ENCODE measurements around the gene PWWP2B.

Gene PWWP2B

DNA sequence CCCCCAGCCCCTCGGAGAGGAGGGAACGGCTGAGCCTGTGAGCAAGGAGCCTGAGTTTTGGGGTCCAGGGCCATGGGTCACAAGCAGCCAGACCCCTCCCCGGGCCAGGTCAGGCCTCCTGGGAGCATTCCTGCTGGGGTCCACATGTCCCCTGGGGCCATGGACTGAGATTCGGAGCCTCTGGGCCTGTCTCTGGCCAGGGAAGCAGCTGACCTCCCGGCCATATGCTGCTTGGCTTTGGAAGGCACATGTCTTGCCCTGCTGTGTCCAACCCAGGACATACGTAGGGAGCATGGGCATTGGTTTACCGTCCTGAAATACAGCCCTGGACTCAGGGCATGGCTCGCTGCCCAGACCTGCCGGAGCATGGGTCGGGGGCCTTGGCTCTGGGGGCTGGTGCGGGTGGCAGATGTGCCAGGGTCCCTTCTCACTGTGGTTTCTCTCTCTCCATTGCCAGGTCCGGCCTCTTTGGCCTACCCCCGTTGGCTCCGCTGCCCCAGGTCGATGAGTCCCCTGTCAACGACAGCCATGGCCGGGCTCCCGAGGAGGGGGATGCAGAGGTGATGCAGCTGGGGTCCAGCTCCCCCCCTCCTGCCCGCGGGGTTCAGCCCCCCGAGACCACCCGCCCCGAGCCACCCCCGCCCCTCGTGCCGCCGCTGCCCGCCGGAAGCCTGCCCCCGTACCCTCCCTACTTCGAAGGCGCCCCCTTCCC is 7.3 kb downstream of the PWWP2B start:
- TF ChIP-seq, protein P1, sequence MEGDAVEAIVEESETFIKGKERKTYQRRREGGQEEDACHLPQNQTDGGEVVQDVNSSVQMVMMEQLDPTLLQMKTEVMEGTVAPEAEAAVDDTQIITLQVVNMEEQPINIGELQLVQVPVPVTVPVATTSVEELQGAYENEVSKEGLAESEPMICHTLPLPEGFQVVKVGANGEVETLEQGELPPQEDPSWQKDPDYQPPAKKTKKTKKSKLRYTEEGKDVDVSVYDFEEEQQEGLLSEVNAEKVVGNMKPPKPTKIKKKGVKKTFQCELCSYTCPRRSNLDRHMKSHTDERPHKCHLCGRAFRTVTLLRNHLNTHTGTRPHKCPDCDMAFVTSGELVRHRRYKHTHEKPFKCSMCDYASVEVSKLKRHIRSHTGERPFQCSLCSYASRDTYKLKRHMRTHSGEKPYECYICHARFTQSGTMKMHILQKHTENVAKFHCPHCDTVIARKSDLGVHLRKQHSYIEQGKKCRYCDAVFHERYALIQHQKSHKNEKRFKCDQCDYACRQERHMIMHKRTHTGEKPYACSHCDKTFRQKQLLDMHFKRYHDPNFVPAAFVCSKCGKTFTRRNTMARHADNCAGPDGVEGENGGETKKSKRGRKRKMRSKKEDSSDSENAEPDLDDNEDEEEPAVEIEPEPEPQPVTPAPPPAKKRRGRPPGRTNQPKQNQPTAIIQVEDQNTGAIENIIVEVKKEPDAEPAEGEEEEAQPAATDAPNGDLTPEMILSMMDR (IDR thresholded peaks at IDR 0.05; ENCODE audit: low read length, missing control alignments): no peak
- DNase-seq (ENCODE audit: low read depth): no peak
- H3K4me3 ChIP-seq (replicated peaks; ENCODE audit: low read depth, low read length): no peak overlapping the region

DNA sequence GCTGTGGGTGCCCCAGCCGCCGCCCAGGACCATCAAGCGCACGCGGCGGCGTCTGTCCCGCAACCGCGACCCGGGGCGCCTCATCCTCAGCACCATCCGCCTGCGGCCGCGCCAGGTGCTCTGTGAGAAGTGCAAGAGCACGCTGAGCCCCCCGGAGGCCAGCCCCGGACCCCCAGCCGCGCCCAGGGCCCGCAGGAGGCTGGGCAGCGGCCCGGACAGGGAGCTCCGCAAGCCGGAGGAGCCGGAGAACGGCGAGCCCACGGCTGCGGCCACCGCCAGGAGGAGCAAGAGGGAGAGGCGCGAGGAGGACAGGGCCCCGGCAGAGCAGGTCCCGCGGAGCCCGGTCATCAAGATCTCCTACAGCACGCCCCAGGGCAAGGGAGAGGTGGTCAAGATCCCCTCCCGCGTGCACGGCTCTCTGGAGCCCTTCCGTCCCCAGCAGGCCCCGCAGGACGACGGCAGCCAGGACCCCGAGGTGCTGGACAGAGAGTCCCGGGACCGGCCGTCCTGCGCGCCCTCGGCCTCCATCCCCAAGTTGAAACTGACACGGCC is 8.0 kb downstream of the PWWP2B start:
- TF ChIP-seq, protein P1 (IDR thresholded peaks at IDR 0.05; ENCODE audit: low read length, missing control alignments): no peak
- no peak overlapping the region for H3K4me3 ChIP-seq (replicated peaks; ENCODE audit: low read depth, low read length)
- no peak for DNase-seq (ENCODE audit: low read depth)

DNA sequence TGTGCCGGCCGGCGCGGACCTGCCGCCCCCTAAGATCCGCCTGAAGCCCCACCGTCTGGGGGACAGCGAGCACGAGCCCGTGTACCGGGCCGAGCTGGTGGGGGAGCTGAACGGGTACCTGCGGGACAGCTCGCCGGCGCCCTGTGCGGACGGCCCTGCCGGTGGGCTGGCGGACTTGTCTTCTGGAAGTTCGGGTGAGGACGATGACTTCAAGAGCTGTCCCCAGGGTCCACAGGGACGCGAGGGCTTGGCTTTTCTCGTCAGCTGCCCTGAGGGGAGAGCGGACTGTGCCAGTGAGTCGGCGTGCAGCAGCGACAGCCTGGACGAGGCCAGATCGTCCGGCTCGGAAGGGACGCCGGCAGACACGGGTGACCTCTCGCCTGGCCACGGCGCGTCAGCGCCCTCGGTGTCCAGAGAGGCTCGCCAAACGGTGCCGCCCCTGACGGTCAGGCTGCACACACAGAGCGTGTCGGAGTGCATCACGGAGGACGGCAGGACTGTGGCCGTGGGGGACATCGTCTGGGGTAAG is 8.5 kb downstream of the PWWP2B start:
- DNase-seq (ENCODE audit: low read depth): no peak
- no peak overlapping the region for H3K4me3 ChIP-seq (replicated peaks; ENCODE audit: low read depth, low read length)
- TF ChIP-seq, protein P1 (IDR thresholded peaks at IDR 0.05; ENCODE audit: low read length, missing control alignments): no peak

DNA sequence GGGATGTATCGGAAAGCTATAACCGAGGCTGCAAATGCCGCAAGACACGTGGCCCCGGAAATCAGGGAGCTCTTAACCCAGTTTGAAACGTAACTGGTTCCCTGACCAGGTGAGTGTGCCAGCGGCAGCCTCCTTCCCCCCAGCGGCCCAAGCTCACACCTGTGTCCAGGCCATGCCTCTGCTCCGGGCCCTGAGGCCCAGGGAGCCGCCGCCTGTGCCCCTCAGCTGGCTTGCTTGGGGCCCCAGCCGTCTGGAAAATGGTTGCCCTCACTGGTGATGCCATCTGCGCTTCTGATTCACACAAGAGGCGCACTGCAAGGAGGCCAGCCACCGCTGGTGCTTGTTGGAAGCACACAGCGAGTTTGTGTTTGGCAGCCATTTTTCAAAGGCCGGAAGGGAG is 9.2 kb downstream of the PWWP2B start:
- no peak for DNase-seq (ENCODE audit: low read depth)
- no peak overlapping the region for H3K4me3 ChIP-seq (replicated peaks; ENCODE audit: low read depth, low read length)
- TF ChIP-seq, protein P1 (IDR thresholded peaks at IDR 0.05; ENCODE audit: low read length, missing control alignments): no peak

DNA sequence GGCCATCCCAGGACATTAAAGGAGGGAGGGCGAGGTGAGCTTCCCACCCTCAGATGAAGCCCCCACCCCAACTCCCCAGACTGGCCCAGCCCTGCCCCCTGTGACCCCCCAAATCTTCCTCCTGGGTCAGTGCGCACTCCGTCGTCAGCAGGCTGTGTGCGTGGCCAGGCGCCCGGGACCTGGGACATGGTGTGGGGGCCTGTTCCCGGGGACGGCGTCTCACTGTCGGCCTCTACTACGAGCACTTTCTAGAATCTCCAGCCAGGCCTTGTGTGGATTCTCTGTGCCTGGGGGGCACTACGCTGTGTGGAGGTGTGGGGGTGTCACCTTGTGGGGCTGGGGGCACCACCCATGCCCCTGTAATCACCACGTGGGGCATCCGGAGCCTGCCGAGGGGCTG is 9.8 kb downstream of the PWWP2B start:
- H3K4me3 ChIP-seq (replicated peaks; ENCODE audit: low read depth, low read length): no peak overlapping the region
- DNase-seq (ENCODE audit: low read depth): no peak

DNA sequence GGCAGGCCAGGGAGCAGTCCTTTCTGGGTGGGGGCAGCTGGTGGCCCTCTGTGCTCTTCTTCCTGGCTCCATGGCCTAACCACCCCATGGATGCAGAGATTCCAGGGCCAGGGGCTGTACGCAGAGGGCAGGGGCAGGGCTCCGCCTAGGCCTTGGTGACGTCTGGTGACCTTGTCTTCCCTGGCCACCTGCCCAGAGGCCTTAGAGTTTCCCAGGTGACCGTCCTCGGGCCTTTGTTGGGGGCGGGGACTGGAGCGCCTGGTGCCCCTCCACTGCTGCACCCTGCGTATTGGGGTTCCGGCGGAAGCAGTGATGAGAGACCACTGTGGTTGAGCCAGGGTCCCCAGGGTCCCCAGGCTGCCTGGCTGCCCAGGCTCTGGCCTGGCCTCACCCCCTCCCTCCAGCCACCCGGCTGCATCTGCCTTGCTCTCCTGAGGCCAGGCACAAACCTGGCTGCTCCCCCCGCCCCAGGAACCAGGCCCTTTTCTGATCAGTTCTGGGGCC is 10.3 kb downstream of the PWWP2B start:
- TF ChIP-seq, protein P1 (IDR thresholded peaks at IDR 0.05; ENCODE audit: low read length, missing control alignments): no peak
- H3K4me3 ChIP-seq (replicated peaks; ENCODE audit: low read depth, low read length): no peak overlapping the region
- no peak for DNase-seq (ENCODE audit: low read depth)

More for the DNA sequence above, 9.8 kb downstream of the PWWP2B start:
- TF ChIP-seq, protein P1 (IDR thresholded peaks at IDR 0.05; ENCODE audit: low read length, missing control alignments): no peak

Data from fibroblast of pulmonary artery (primary cell).